ENCODE results near the gene HSF2BP.
"Not testable (repeated sequence)": the region's sequence is repeated elsewhere in the genome, so short reads cannot be mapped to it uniquely, and the experiment has no call there.

HSF2BP gene

GRCh38 chr21:43659136-43660000 lies at the start of gene HSF2BP, which contains the start of gene RRP1B:
TSS of gene HSF2BP (minus strand) at chr21:43659488. CDS start at chr21:43658096, 1,392 bp downstream.
TSS of gene RRP1B (plus strand) at chr21:43659560. CDS start at chr21:43659665, 105 bp downstream.
- FAIRE-seq, result no peak

- FAIRE-seq, result no peak
Measured at GRCh38 chr21:43708745-43709381, 49.6 kb upstream of the HSF2BP start.

GRCh38 chr21:43707462-43707861 lies 48.2 kb upstream of the HSF2BP start:
- no peak for FAIRE-seq

DNA sequence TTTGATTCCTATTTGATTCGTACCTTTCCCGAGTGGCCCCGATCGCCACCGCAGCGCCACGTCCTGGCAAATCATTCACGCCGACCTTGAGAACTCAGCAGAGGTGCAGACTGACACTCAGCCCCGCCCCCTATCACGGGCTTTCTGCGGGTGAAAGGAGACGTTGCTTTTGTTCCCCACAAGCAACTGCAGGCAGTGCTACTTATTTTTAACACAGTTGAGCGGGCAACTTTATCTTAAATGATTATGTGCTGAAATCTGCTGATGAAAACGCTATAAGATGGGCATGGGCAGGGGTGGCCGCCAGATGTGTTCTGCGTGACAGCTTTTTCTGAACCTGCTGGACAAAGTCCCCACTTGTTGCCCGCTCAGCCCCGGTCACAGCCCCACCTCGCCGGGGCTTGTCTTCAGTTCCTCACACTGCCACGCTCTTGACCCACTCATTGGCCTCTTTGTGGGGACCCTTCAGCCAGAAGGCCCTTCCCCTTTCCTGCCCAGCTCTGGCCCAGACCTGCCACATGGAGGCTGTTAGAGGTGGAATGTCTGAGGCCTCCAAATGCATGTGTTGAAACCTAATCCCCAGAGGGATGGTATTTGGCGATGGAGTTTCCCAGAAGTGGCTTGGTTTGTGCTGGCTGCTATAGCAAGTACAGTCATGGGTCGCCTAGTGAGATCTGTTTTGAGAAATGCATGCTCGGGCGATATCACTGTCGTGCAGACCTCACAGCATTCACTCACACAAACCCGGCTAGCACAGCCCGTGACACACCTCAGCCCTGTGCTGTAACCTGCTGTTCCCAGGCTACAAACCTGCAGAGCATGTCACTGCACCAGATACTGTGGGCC lies 44.0 kb upstream of the HSF2BP start:
- FAIRE-seq, result no peak

DNA sequence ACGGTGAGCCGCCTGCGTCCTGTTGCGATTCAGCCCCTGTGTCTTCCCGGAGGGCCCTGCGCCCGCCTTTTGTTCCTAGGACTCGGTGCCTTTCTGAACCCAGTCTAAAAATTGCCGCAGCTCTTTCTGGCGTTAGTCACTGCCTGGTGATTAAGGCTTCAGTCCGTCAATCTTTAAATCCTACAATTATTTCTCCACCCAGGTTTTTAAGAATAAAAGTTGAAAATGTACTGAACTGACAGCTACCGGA lies 43.4 kb upstream of the HSF2BP start:
- no peak for FAIRE-seq

GRCh38 chr21:43701936-43702784 lies 42.9 kb upstream of the HSF2BP start:
- FAIRE-seq, result no peak

GRCh38 chr21:43699933-43700599 lies 40.8 kb upstream of the HSF2BP start:
- FAIRE-seq, result no peak

- not testable (repeated sequence) for FAIRE-seq
Measured at GRCh38 chr21:43699492-43699777, 40.1 kb upstream of the HSF2BP start.

GRCh38 chr21:43697758-43698643 lies 38.7 kb upstream of the HSF2BP start:
- FAIRE-seq, result no peak

- no peak for FAIRE-seq
Measured at GRCh38 chr21:43696214-43696613, 36.9 kb upstream of the HSF2BP start.

GRCh38 chr21:43694437-43695079 lies 35.3 kb upstream of the HSF2BP start:
- no peak for FAIRE-seq

DNA sequence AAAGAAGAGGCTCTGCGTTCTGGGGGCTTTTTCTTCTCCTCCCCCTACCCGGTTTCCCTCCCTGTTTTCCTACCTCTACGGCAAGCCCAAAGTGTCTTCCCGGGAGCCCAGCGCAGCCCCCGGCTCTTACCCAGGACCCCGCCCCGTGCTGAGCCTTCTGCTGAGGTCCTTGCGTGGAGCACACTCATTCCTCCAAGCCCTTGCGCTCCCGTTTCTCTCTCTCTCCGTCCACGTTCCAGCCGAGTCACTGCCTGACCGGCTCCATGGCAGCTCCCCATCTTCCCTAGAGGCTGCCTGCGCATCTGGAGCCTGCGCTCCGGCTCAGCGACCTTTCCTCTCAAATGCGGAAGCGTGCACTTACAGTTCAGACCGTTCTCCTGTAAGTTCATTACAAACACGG lies 34.7 kb upstream of the HSF2BP start:
- no peak for FAIRE-seq

GRCh38 chr21:43692949-43693348 lies 33.7 kb upstream of the HSF2BP start:
- no peak for FAIRE-seq

GRCh38 chr21:43691801-43692200 lies 32.5 kb upstream of the HSF2BP start:
- FAIRE-seq, result no peak

- no peak for FAIRE-seq
Measured at GRCh38 chr21:43691086-43691795, 32.0 kb upstream of the HSF2BP start.

DNA sequence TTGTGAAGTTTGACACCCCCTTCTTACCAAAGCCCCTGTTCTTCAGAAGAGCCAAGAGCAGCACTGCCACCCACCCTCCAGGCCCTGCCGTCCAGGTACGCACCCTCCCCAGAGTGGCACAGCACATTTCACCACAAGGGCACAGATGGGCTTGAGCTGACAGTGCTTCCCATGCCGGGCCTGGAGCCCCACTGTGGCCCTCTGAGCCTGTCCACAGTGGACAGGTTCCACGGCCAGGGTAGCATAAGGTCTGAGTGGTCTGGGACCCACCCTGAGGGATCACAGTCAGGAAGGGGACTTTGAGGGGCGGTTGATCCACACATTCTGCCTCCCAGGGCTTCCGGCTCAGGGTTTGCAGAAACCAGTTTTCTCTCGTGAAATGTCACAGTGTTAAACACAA lies 31.1 kb upstream of the HSF2BP start:
- no peak for FAIRE-seq

DNA sequence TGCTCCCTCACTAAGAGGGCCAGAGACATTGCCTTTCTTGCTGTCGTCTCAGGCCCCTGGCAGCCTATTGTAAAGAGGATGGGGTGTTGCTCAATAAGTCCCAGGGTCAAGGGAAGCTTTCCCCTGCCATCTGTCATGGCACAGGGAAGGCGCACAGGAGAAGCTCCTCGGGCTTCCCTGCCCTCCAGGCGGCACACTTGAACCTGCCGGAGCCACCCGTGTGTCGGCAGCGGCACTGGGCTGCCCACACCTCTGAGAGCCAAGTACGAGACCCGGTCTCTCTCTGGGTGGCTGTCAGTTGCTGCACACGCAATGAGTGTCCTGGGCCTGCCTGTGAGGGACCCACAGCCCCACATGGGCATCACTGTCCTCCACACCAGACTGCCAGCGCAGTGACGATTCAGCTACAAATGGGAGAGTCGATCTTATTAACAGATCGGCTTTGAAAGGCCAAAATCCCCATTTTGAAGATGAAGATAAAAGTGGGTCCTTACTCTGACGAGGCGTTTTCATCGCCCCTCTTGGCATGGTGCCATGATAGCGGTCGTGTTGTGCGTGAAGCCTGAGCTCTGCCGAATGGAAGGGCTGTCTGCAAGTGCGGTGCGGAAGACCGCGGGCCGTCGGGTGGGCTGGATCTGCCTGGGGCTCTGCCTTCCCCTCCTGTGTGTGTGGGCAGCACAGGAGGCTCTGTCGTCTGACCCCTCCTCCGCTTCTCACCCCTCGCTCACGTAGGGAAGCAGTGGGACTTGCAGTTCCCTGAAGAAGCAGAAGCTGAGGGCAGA lies 30.5 kb upstream of the HSF2BP start:
- FAIRE-seq, result no peak

GRCh38 chr21:43688906-43689305 lies 29.6 kb upstream of the HSF2BP start:
- FAIRE-seq, result no peak
